Measurements from ENCODE around the gene POLA2.

POLA2 gene

DNA sequence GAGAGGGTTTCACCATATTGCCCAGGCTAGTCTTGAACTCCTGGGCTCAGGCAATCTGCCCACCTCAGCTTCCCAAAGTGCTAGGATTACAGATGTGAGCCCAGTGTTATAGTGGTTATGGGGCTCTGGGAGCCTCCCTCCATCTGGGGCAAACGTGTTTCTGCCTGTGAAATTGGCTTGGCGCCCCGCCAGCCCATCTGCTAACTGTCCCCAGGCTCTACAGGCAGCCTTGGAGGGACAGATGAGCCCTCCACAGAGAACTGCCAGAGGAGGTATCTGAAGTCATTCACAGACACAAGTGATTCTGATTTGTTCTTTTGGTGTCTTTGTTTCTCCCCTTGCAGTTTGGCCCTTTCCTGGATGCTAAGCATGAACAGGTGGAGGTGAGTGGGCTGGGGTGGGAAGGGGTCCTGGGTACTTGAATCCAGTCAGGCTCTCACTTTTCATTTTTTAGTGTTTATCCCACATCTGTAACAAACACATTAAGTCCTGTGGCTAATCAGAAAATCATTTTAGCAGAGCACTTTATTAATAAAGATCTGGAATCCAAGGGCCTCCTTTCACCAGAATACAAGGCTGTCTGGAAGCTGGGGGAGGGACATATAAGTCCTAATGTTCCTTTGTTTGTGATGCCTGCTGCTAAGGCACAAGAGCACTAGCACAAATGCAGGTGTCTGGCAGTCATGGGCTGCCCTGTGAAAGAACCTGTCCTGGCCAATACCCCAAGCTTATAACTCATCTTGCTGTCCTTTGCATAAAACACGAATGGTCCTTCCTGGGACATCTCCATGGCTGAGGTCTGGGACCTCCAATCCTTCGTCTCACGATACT is 27.2 kb downstream of the POLA2 start:
- no peak for DNase-seq

DNA sequence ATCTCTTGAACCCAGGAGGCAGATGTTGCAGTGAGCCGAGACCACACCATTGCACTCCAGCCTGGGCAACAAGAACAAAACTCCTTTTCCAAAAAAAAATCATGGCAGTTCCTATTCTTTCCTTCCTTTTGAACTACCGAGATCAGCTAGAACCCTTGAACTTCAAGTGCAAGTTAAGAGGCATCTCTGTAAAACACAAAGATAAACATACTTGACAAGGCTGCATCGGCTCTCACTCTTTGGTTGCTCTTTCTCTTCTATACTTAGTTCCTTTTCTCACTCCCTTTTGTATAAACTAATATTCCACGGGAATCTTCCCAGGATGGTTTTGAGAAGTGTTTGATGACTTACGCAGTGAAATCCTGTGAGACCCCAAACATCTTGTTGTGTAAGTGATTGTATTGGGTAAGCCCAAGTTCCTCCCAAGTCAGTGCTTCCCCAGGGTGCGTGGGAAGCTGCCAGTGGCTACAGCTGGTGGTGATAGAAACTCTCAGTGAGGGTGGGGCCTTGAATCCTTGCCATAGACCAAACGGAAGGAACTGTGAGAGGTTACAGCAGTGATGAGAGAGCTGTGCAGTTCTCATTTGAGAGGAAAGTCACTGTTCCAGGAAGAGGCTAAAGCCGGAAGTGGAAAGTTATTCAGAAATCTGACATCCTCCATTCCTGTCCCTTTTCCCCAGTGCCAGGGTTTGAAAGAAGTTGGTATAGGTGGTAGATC is 28.8 kb downstream of the POLA2 start:
- no peak for DNase-seq

DNA sequence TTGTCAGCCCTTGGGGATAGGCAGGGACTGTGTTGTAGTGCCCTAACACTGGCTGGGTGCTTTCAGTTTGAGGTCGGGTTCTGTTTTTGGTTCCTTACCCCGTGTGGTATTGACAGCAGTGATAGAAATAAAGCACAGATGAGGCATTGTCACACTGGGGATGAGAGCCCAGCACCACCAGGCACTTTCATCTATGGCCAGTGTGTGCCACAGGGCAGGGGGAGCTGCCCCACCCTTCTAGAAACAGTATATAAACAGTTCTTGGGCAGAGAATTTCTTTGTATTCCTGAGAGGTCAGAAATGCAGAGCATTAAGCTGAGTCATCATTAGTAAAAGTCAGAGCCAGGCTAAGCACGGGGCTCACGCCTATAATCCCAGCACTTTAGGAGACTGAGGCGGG is 29.9 kb downstream of the POLA2 start:
- no peak for DNase-seq

GRCh38 chr11:65292890-65293289 is 31.1 kb downstream of the POLA2 start:
- DNase-seq = no peak

- no peak for DNase-seq
Observed at GRCh38 chr11:65293909-65294381, 32.2 kb downstream of the POLA2 start.

DNA sequence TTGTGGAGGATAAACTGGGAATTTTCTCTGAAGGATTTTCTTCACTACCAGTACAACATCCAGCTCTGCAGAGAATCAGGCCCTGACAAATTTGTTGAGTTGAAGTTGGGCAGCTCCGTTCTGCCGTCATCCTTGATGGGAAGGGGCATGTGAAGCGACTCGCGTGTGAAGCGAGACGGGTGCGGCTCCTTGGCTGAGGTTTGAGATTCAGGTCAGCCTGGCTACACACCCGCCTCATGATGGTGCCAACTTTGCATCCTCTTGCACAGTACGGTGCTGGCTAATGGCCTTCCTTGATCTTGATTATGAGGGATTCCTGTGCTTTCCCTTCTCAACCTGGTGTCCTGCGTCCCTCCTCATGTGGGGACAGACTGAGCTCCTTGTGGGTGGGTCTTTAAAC is 33.2 kb downstream of the POLA2 start:
- DNase-seq = no peak

- DNase-seq = no peak
Observed at GRCh38 chr11:65295571-65296341, 34.0 kb downstream of the POLA2 start.

- DNase-seq = no peak
Observed at GRCh38 chr11:65297026-65297672, 35.4 kb downstream of the POLA2 start.

- DNase-seq = no peak
Observed at GRCh38 chr11:65298131-65298535, 36.4 kb downstream of the POLA2 start.

DNA sequence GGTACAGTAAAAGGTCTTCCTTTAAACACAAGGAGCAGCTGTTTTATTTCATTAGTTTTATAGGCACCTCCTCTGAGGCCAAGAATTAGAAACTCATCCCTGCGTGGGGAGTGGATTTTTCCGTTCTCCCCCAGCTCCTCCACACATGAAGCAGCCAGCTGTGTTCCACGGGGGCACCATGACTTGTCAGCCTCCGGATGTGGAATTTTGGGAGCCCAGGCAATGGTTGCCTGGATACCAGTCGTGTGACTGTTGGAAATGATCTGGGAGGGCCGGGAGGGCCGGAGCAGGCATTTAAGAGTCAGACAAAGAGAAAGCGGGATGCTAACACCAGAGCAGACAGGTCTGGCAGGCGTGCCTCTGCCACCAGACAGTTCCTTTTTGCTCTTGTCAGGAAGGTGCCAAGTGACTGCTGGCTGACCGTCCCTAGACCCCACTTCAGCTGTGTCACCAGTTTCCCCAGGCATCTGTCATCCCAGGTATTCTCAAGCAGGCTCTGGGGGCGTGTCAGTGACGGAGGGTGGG is 37.0 kb downstream of the POLA2 start:
- no peak for DNase-seq

- DNase-seq = no peak
Observed at GRCh38 chr11:65300621-65301275, 39.0 kb downstream of the POLA2 start.

DNA sequence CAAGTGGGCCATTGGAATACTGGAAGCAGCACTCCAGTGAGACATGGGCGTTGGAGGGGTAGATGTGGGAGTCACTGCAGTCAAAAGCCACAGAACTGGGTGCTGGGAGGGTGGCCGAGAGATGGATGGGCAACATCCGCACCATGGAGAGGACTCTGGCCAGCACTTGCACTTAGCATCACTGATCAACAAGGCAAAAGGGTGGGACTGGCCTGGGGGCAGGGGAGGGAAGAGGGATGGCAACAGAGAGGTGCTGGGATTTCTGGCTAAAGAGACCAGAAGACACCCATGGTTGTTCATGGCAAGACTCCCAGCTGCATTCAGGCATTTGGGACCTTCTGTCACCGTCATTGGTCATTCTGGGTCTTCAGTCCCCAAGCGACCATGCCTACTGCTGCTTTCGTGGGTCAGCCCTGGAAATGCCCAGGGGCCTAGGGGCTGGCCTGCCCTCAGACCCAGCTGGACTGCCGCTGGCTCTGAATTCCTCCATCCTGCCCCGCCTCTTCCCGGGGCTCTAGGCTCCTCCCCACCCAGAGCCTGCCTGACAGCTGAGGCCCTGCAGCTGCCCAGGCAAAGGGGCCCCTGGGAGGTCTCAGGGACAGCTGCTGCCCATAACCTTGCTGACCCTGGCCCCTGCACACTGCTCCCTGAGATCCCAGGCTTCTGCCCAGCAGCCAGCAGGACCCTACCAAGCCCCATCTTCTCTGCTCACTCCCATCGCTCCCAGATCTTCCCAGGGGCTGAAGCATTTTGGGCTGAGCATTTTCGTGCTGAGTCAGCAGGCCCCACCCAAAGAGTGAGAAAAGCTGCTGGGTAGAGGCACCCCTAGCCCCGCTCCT is 39.9 kb downstream of the POLA2 start:
- DNase-seq = peak; percentile 87

DNA sequence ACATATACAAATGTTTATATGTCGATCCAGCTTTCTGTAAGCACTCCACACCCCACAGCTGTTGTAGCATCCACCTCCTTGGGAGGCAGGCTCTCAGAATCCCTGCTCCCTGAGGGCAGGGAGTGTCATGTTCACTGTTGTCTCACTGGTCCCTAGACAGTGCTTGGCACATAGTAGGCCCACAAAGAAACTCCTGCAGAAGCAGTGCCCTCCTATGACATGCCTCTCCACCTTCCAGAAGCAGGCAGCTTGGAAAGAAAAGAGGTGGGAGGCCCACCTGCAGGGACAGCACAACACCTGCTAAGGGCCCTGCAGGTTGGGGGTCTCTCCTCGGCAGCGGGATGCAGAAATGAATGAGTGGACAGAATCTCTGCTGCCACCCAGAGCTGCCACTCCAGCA is 41.8 kb downstream of the POLA2 start:
- no peak for DNase-seq

- no peak for DNase-seq
Observed at GRCh38 chr11:65304110-65304509, 42.3 kb downstream of the POLA2 start.

- DNase-seq = no peak
Observed at GRCh38 chr11:65304613-65305012, 42.9 kb downstream of the POLA2 start.

DNA sequence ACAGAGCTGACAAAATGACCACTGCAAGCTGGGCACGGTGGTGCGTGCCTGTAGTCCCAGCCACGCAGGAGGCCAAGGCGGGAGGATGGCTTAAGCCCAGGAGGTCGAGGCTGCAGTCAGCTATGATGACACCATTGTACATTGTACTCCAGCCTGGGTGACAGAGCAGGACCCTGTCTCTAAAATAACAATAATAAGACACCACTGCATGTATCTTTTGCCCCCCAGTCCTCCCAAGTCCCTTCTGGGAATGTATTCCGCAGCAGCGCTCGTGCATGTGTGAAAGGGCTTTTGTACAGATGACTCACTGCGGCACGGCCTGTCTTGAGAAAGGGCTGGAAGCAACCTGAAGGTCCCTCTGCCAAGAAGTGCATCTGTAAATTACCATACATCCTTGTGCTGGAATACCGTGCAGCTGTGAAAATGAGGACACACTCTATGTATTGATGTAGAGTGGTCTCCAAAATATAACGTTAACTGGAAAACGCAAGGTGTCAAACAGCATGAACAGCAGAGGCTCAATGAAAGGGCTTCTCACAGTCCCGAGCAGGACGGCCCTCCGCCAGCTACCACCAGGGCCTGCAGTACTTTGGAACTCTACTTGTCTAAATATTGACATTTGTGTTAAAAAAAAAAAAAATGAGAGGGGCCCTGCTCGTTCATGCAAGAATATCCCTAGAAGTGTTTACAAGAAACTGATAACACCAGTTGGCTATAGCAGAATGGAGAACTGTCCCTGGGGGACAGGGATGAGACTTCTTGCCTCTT is 43.9 kb downstream of the POLA2 start:
- DNase-seq = no peak

- DNase-seq = no peak
Observed at GRCh38 chr11:65307298-65308229, 45.8 kb downstream of the POLA2 start.

DNA sequence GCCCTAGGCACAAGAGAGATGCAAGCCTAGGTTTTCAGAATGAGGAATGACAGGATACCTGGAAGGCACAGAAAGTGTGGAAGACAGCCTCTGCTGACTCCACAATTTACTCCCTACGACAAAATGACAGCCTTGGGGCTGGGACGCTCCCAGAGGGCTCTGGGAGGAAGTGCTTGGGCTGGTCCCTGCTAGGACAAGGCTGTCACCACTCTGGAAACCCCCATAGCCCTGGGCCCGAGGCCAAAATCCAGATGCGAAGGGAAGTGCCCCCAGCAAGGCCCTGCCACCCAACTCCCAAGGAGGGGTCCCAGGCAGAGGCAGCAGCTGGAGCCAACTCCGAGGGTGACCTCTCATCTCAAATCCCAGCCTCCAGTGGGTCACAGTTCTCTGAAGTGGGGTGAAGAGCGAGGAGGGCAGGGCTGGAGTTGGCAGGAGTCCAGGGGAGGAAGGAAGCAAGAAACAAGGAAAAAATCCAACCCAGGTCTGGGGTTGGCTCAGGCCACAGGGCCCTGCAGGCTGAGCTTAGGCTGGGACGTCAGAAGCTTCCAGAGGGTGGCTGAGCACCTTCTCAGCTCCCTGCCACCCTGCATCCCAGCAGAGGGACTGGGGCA is 46.6 kb downstream of the POLA2 start:
- DNase-seq = no peak

DNA sequence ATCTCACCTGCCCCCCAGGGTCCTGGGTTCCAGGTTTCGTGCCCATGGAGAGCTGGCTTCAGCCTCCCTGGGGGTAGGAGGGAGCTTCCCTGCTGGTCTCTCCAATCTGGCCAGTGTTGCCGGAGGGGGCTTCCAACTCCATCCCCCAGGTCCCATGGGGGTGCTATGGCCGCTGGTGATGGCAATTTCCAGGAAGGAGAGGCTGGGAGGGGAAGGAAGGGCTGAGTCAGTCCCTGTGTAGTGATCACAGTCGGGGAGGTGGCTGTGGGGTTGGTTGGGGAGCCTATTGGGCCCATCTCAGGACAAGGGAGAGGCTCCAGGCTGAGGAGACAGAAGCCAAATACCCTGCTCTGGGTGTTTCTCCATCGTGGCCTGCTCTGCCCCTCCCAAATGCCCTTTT is 47.2 kb downstream of the POLA2 start:
- DNase-seq = no peak
